HCT116 (cell line): ENCODE data around the gene ZNHIT3. TPM values are rescaled to one million over a fixed set of nuclear protein-coding genes. Genes with fewer than 3 reads are reported as not detected.
A peak's percentile ranks its signal among the peaks of the same experiment; 100 is the strongest.
"Not testable (repeated sequence)": the region's sequence is repeated elsewhere in the genome, so short reads cannot be mapped to it uniquely, and the experiment has no call there.

Source experiments
- ATAC-seq: fragments of 200-7000 bp; cut with Tn5 transposase; 2 replicates; pipeline ENCODE4 v1.9.1; 2020; ENCODE audit warnings: mild to moderate bottlenecking, moderate library complexity
- BruUV-seq: library from RNA; stranded (reverse); fragments of 400-500 nt; replicated peaks from 2 replicates; lab custom pipeline; 2021; lab: Mats Ljungman, UMichigan
- CTCF ChIA-PET: fragments of 300-600 bp; sonication (Branson Sonifier 250); formaldehyde crosslinking; loops from one replicate; lab custom pipeline; 2021; ENCODE audit warnings: antibody characterized with exemption; lab: Charles Lee
- POLR2A ChIA-PET: fragments of 300-600, 350-600 bp; sonication (Branson Sonifier 250); formaldehyde crosslinking; loops from one replicate; lab custom pipeline; 2021; ENCODE audit warnings: antibody characterized with exemption; lab: Charles Lee
- RAD21 ChIA-PET, 2 experiments: fragments of 300-600 bp; sonication (Branson Sonifier 250); formaldehyde crosslinking; loops; one replicate each; lab custom pipeline; 2023; ENCODE audit warnings: low total read pairs in 2 of 2; ENCODE audit not compliant: uncharacterized antibody in 2 of 2, unreplicated experiment in 2 of 2, low non-redundant PET in 1 of 2; lab: Charles Lee
- DNase-seq: peaks from one replicate; pipeline ENCODE4 v3.0.0-alpha.2; 2010; ENCODE audit warnings: low read depth, low spot score
- H2AFZ ChIP-seq: fragments of 200-600 bp; shearing (Covaris generic), sonication (generic); 2 replicates; pipeline ENCODE4 v1.6.1; 2017; ENCODE audit warnings: low read depth, mixed run types, mixed read lengths, antibody characterized with exemption, low read length; ENCODE audit not compliant: poor library complexity, severe bottlenecking
- H3K27ac ChIP-seq: 2 replicates; pipeline ENCODE4 v1.5.1; 2012; ENCODE audit warnings: low read depth, low read length
- H3K27me3 ChIP-seq: fragments of 200-600 bp; sonication (generic); 2 replicates; pipeline ENCODE4 v1.6.1; 2016; ENCODE audit warnings: mixed run types, low read length, mixed read lengths; ENCODE audit not compliant: insufficient read depth
- H3K36me3 ChIP-seq, 2 experiments: fragments of 200-500 bp in 1 of 2; fragments of 200-600 bp in 1 of 2; sonication (Bioruptor generic) in 1 of 2; sonication (generic) in 1 of 2; 2 replicates each; pipeline versions ENCODE4 v1.5.1 to v1.6.1; 2014 to 2016; ENCODE audit warnings: low read length in 2 of 2, inconsistent platforms in 1 of 2, mixed read lengths in 1 of 2, mixed run types in 1 of 2; ENCODE audit not compliant: insufficient read depth in 2 of 2, control insufficient read depth in 1 of 2
- H3K4me1 ChIP-seq, 2 experiments: fragments of 200-600 bp in 1 of 2; sonication (generic) in 1 of 2; 2 replicates each; pipeline versions ENCODE4 v1.5.1 to v1.6.1; 2012 to 2017; ENCODE audit warnings: low read length in 2 of 2, inconsistent platforms in 1 of 2, mild to moderate bottlenecking in 1 of 2, mixed read lengths in 1 of 2, mixed run types in 1 of 2, moderate library complexity in 1 of 2; ENCODE audit not compliant: insufficient read depth in 2 of 2, control insufficient read depth in 1 of 2
- H3K4me2 ChIP-seq: fragments of 200-600 bp; sonication (generic); 2 replicates; pipeline ENCODE4 v1.6.1; 2017; ENCODE audit warnings: mixed run types, low read length, mixed read lengths
- H3K4me3 ChIP-seq, 2 experiments: fragments of 200-600 bp in 1 of 2; sonication (generic) in 1 of 2; replicated peaks in 1 of 2; 2 replicates each; pipeline ENCODE4 v1.5.1; 2011 to 2016; ENCODE audit warnings: low read length in 2 of 2, control low read depth in 1 of 2, low read depth in 1 of 2, mild to moderate bottlenecking in 1 of 2, mixed read lengths in 1 of 2, mixed run types in 1 of 2
- H3K79me2 ChIP-seq: fragments of 200-600 bp; sonication (generic); 2 replicates; pipeline ENCODE4 v1.6.1; 2017; ENCODE audit warnings: mild to moderate bottlenecking, mixed run types, low read length, moderate library complexity, mixed read lengths; ENCODE audit not compliant: insufficient read depth
- H3K9ac ChIP-seq: fragments of 200-600 bp; sonication (generic); 2 replicates; pipeline ENCODE4 v1.6.1; 2016; ENCODE audit warnings: low read length, mixed read lengths
- H3K9me2 ChIP-seq: fragments of 200-600 bp; sonication (generic), shearing (Covaris generic); 2 replicates; pipeline ENCODE4 v1.6.1; 2017; ENCODE audit warnings: mixed run types, mild to moderate bottlenecking, moderate library complexity; ENCODE audit not compliant: insufficient read depth
- H3K9me3 ChIP-seq, 2 experiments: fragments of 200-500 bp in 1 of 2; fragments of 200-600 bp in 1 of 2; sonication (Bioruptor generic) in 1 of 2; sonication (generic) in 1 of 2; 2 replicates each; pipeline ENCODE4 v1.6.1; 2014 to 2017; ENCODE audit warnings: low read length in 2 of 2, mixed read lengths in 2 of 2, inconsistent platforms in 1 of 2, low read depth in 1 of 2, mild to moderate bottlenecking in 1 of 2, mixed run types in 1 of 2, moderate library complexity in 1 of 2; ENCODE audit not compliant: control insufficient read depth in 1 of 2, insufficient read depth in 1 of 2
- H4K20me1 ChIP-seq: fragments of 200-600 bp; sonication (generic), shearing (Covaris generic); 2 replicates; pipeline ENCODE4 v1.6.1; 2017; ENCODE audit warnings: mixed run types, mild to moderate bottlenecking, moderate library complexity; ENCODE audit not compliant: insufficient read depth
- intact Hi-C: fragments of 100-400 bp; cut with micrococcal nuclease; formaldehyde crosslinking; loops from 2 replicates; pipeline ENCODE4 v1.10.0; 2022
- total RNA-seq: library from RNA; stranded (reverse); gene quantifications from one replicate; pipeline ENCODE4 v1.2.1, GENCODE V29; 2021; ENCODE audit not compliant: unreplicated experiment
- TF ChIP-seq, protein P1 (sequence below), 3 experiments: fragments of 200-600 bp in 1 of 3; sonication (generic) in 1 of 3; IDR thresholded peaks in 2 of 3; conservative IDR thresholded peaks in 1 of 3; 2 replicates each; pipeline ENCODE4 v1.5.1; 2012 to 2017; ENCODE audit warnings: low read depth in 2 of 3, low read length in 2 of 3, antibody characterized with exemption in 1 of 3, borderline replicate concordance in 1 of 3, control low read depth in 1 of 3, mild to moderate bottlenecking in 1 of 3, mixed read lengths in 1 of 3, mixed run types in 1 of 3, moderate library complexity in 1 of 3; ENCODE audit not compliant: insufficient read depth in 1 of 3

The ZNHIT3 gene
- total RNA-seq, 1 experiment from 2014 or later = 33.9 TPM

DNA sequence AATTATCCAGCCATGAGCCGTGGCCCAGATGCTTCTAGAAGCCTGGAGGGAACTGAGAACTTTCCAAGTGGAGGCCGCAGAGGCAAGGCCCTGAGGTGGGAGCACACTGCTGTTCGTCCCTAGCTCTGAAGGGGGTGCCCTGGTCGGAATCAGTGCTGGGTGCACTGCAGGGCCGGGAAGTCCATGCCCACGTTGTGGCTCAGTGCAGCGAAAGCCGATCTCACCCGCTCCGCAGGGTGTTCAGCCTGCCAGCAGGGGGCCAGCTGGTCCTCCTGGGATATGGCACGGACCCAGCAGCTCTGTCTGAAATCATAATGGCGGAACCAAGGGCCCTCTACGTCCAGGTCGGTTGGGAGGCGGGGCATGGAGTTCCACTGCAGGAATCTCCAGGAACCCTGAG is 36.5 kb upstream of the ZNHIT3 start:
- not testable (repeated sequence) for BruUV-seq
- peak; percentile 95 for ATAC-seq

DNA sequence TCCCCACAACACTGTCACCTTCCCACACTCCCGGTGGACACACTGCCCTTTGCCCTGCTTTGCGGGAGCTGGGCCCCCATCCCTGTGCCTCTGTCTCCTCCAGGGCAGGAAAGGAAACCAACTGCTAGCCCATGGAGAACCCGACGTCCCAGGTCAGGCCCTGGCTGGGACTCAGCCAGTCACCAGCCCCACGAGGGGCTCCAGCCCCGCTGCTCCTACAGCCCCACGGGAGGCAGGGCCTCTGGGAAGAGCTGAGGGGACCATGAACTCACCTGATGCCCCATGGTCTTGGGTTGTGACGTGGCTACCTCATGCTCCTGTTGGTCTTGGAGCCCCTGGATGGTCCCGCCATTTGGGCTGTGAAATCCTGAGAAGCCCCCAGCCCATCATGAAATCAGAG is 33.6 kb upstream of the ZNHIT3 start:
- BruUV-seq, H3K9me2 ChIP-seq, ATAC-seq, H3K4me2 ChIP-seq, H3K4me1 ChIP-seq, POLR2A ChIA-PET, H3K27me3 ChIP-seq, RAD21 ChIA-PET, intact Hi-C loops, H3K9ac ChIP-seq, H3K9me3 ChIP-seq, H3K27ac ChIP-seq, H3K79me2 ChIP-seq, H4K20me1 ChIP-seq, H2AFZ ChIP-seq, CTCF ChIA-PET, H3K4me3 ChIP-seq, DNase-seq, H3K36me3 ChIP-seq: not testable (repeated sequence)

More for the DNA sequence above, 36.5 kb upstream of the ZNHIT3 start:
- H3K4me3 ChIP-seq, DNase-seq, H3K27ac ChIP-seq, H4K20me1 ChIP-seq, POLR2A ChIA-PET, H3K79me2 ChIP-seq, H3K9ac ChIP-seq, CTCF ChIA-PET, H3K9me3 ChIP-seq, H2AFZ ChIP-seq, H3K27me3 ChIP-seq, H3K4me1 ChIP-seq, H3K9me2 ChIP-seq, RAD21 ChIA-PET, intact Hi-C loops, H3K4me2 ChIP-seq, H3K36me3 ChIP-seq: not testable (repeated sequence)
- TF ChIP-seq, protein P1, sequence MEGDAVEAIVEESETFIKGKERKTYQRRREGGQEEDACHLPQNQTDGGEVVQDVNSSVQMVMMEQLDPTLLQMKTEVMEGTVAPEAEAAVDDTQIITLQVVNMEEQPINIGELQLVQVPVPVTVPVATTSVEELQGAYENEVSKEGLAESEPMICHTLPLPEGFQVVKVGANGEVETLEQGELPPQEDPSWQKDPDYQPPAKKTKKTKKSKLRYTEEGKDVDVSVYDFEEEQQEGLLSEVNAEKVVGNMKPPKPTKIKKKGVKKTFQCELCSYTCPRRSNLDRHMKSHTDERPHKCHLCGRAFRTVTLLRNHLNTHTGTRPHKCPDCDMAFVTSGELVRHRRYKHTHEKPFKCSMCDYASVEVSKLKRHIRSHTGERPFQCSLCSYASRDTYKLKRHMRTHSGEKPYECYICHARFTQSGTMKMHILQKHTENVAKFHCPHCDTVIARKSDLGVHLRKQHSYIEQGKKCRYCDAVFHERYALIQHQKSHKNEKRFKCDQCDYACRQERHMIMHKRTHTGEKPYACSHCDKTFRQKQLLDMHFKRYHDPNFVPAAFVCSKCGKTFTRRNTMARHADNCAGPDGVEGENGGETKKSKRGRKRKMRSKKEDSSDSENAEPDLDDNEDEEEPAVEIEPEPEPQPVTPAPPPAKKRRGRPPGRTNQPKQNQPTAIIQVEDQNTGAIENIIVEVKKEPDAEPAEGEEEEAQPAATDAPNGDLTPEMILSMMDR (IDR thresholded peaks at IDR 0.05 in 2 of 3, conservative IDR thresholded peaks at IDR 0.05 in 1 of 3; ENCODE audit: borderline replicate concordance in 1 of 3, insufficient read depth in 1 of 3, low read depth in 2 of 3, low read length in 2 of 3) = 0 out of 6 replicates have a peak, but pooled peaks of 1 of the 3 experiments have one; percentile 2

- DNase-seq, H3K9me2 ChIP-seq, H3K79me2 ChIP-seq, H3K9ac ChIP-seq, CTCF ChIA-PET, H3K36me3 ChIP-seq, H3K4me2 ChIP-seq, RAD21 ChIA-PET, BruUV-seq, H4K20me1 ChIP-seq, ATAC-seq, H3K9me3 ChIP-seq, H3K27ac ChIP-seq, H3K4me3 ChIP-seq, H3K4me1 ChIP-seq, POLR2A ChIA-PET, H2AFZ ChIP-seq, intact Hi-C loops: not testable (repeated sequence)
- peaks cover 15% of the 10 kb centered on the region; the same call in 1 of the 2 replicates for H3K27me3 ChIP-seq
Observed at GRCh38 chr17:36457701-36458100, 28.8 kb upstream of the ZNHIT3 start.
